ENCODE data around the gene ANKDD1B.

DNA sequence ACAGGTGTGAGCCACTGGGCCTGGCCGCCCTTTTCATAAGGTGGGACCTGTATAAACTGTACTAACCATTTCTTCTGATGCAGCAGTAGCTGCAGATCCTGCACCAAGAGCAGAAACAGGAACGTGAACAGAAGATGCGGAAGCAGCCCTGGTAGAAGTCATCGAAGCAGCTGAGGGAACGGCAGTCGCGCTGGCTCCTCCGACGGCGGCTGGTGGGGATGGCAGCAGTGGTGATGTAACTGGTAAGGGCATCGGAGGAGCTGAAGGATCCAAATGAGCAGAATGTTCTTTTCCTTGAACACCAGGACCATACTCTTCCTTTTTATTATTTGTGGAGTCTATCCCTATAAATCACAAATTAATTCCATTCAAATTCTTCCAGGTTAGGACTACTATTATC, 73.9 kb downstream of the ANKDD1B start:
- no peak for TF ChIP-seq HDAC2 (IDR thresholded peaks at IDR 0.05; ENCODE audit: borderline replicate concordance in 1 of 2, low read depth in 2 of 2, low read length in 2 of 2)
- no peak for TF ChIP-seq POLR2A (IDR thresholded peaks at IDR 0.05; ENCODE audit: control extremely low read depth in 1 of 2, low read depth in 2 of 2, low read length in 2 of 2)
- TF ChIP-seq EP300 (IDR thresholded peaks at IDR 0.05; ENCODE audit: borderline replicate concordance in 1 of 2, low read depth in 2 of 2, low read length in 2 of 2) = no peak
- TF ChIP-seq, protein P1, sequence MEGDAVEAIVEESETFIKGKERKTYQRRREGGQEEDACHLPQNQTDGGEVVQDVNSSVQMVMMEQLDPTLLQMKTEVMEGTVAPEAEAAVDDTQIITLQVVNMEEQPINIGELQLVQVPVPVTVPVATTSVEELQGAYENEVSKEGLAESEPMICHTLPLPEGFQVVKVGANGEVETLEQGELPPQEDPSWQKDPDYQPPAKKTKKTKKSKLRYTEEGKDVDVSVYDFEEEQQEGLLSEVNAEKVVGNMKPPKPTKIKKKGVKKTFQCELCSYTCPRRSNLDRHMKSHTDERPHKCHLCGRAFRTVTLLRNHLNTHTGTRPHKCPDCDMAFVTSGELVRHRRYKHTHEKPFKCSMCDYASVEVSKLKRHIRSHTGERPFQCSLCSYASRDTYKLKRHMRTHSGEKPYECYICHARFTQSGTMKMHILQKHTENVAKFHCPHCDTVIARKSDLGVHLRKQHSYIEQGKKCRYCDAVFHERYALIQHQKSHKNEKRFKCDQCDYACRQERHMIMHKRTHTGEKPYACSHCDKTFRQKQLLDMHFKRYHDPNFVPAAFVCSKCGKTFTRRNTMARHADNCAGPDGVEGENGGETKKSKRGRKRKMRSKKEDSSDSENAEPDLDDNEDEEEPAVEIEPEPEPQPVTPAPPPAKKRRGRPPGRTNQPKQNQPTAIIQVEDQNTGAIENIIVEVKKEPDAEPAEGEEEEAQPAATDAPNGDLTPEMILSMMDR (IDR thresholded peaks at IDR 0.05; ENCODE audit: control extremely low read depth in 1 of 3, insufficient read depth in 1 of 3, low read depth in 1 of 3, low read length in 3 of 3) = no peak
- no peak for TF ChIP-seq CREB1 (IDR thresholded peaks at IDR 0.05)
- TF ChIP-seq RAD21 (IDR thresholded peaks at IDR 0.05 in 1 of 2, conservative IDR thresholded peaks at IDR 0.05 in 1 of 2; ENCODE audit: low read depth in 2 of 2, low read length in 2 of 2) = no peak
- no peak for TF ChIP-seq TAF1 (IDR thresholded peaks at IDR 0.05; ENCODE audit: low read depth, low read length)
- no peak for TF ChIP-seq ZNF274 (IDR thresholded peaks at IDR 0.05; ENCODE audit: borderline replicate concordance, extremely low read depth, low read length)
- TF ChIP-seq TCF12 (IDR thresholded peaks at IDR 0.05; ENCODE audit: low read depth, low read length) = no peak

Measured in H1 (cell line).